ENCODE data around the gene LIMS2.

DNA sequence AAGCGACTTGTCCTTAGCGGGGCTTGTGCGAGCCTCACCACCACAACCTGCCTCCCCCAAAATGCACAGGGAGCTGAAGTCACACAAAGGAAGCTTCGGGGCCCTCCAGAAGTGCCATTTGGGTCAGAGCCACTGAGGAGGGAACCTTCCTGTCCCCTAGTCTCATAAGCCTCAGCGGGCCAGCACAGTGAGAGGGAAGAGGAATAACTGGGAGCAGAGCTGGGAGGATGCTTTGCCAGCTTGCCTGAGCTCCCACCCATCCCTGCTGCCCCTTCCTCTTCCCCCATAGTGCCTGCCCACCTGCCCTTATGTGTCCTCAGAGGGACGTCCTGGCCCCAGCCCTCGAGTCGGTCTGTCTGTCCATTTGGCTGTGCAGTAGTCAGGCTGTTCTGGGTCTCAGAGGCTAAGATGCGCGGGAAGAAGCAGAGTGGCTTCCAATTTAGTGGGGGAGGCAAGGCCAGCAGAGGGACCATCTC is 81.2 kb downstream of the LIMS2 start:
- no peak for TF ChIP-seq CTCF (IDR thresholded peaks at IDR 0.05)
- no peak for TF ChIP-seq POLR2A (IDR thresholded peaks at IDR 0.05)

All from body of pancreas (tissue), 4 donors.